Psoas muscle (tissue), 8 donors: ENCODE measurements around the gene ID1. TPM values are rescaled to one million over a fixed set of nuclear protein-coding genes. Genes with fewer than 3 reads are reported as not detected.
"Not testable (repeated sequence)": the region's sequence is repeated elsewhere in the genome, so short reads cannot be mapped to it uniquely, and the experiment has no call there.

Source experiments
- ATAC-seq, 4 donors: fragments of 200-7000 bp; cut with Tn5 transposase; one replicate each; pipeline ENCODE4 v1.9.1; 2020; ENCODE audit warnings: moderate library complexity in 3 of 4, mild to moderate bottlenecking in 2 of 4
- DNase-seq, 2 donors: peaks; one replicate each; pipeline ENCODE4 v3.0.0-alpha.2; 2020
- H3K27ac ChIP-seq: fragments of 200-600 bp; one replicate; pipeline ENCODE4 v1.8.0; 2022
- H3K27me3 ChIP-seq, 3 donors: fragments of 200-600 bp in 1 of 3; one replicate each; pipeline versions ENCODE4 v1.6.1 to v1.8.0; 2013 to 2022; ENCODE audit warnings: low read length in 2 of 3, mild to moderate bottlenecking in 2 of 3, moderate library complexity in 1 of 3; ENCODE audit not compliant: insufficient read depth in 3 of 3
- H3K36me3 ChIP-seq, 2 donors: fragments of 200-600 bp in 1 of 2; one replicate each; pipeline versions ENCODE4 v1.6.1 to v1.8.0; 2013 to 2022; ENCODE audit warnings: low read depth in 1 of 2, mild to moderate bottlenecking in 1 of 2, moderate library complexity in 1 of 2; ENCODE audit not compliant: insufficient read depth in 1 of 2
- H3K4me1 ChIP-seq: fragments of 200-600 bp; one replicate; pipeline ENCODE4 v1.8.0; 2022
- H3K4me3 ChIP-seq: fragments of 200-600 bp; one replicate; pipeline ENCODE4 v1.8.0; 2022; ENCODE audit warnings: mild to moderate bottlenecking
- H3K9me3 ChIP-seq: fragments of 200-600 bp; one replicate; pipeline ENCODE4 v1.8.0; 2022
- CTCF ChIP-seq: fragments of 200-600 bp; IDR thresholded peaks from one replicate; pipeline ENCODE4 v1.8.0; 2022; ENCODE audit warnings: antibody characterized with exemption
- WGBS, 3 donors: extraction: QIAGEN DNeasy Blood & Tissue Kit; methylation state at CpG; one replicate each; pipeline versions ENCODE4 v1.1.6 to v1.1.7; 2013; 5-methylcytosine and 5-hydroxymethylcytosine counted together
- intact Hi-C, 2 donors: fragments of 100-400 bp; cut with DNase I; formaldehyde crosslinking; loops; one replicate each; pipeline versions ENCODE4 v1.11.0 to v1.14.2; 2022
- polyA plus RNA-seq, 3 donors: library from polyadenylated mRNA; stranded (reverse); fragments of 200-250 nt; gene quantifications; one replicate each; pipeline ENCODE4 v1.2.3, GENCODE V29; 2013
- total RNA-seq, 4 donors: library from RNA; stranded (reverse); fragmentation: NEBNext Ultra II Directional in 2 of 4; extraction: Animal tissue kit (Norgen Biotek cat#: 25700) in 2 of 4; gene quantifications; one replicate each; pipeline versions ENCODE4 v1.2.1 to v1.2.4, GENCODE V29; 2021 to 2023
- donor health status: healthy with polysubstance abuse.
- donor health status: DM: no; HTN: no; CAD: no; lungs with moderate emphysema.
- donor health status: Bipolar disorder and iron deficiency.
- donor health status: healthy.
- donor health status: DM: yes; HTN: yes; CAD: no.
- donor health status: DM: no; HTN: no; CAD: no.
- donor health status: DM: no; HTN: no; CAD: no.
- donor health status: DM: yes; HTN: yes; CAD: no.

ID1 gene
- total and polyA plus RNA-seq, 7 donors: 25.1 to 574 (median 80.6) TPM

GRCh38 chr20:31643522-31643921, 38.4 kb downstream of the ID1 start:
- 71 to 86% (median 78%) methylated on average over 4 of the region's 4 CpGs for WGBS, 3 donors
- no peaks in the 10 kb centered on the region for H3K9me3 ChIP-seq
- no peaks in the 10 kb centered on the region for H3K36me3 ChIP-seq
- intact Hi-C loops: no loop called here
- peaks cover 0 to 7% (median 0%) of the 10 kb centered on the region in 3 donors for H3K27me3 ChIP-seq
- no peak overlapping the region for H3K4me3 ChIP-seq
- DNase-seq (no peak), ATAC-seq (no peak)
- no peak for TF ChIP-seq CTCF
- H3K4me1 ChIP-seq: no peaks in the 10 kb centered on the region
- H3K27ac ChIP-seq: no peak overlapping the region

GRCh38 chr20:31644701-31645100, 39.6 kb downstream of the ID1 start:
- no peak for DNase-seq
- TF ChIP-seq CTCF: no peak
- 44 to 59% (median 47%) methylated on average over 8 of the region's 8 CpGs for WGBS, 3 donors
- Histone ChIP-seq H3K9me3 (no peaks in the 10 kb centered on the region), H3K4me3 (no peak overlapping the region), H3K27me3 (peaks cover 0 to 4% (median 0%) of the 10 kb centered on the region in 3 donors), H3K36me3 (no peaks in the 10 kb centered on the region), H3K27ac (no peak overlapping the region), H3K4me1 (no peaks in the 10 kb centered on the region)
- intact Hi-C loops: no loop called here
- ATAC-seq: no peak

GRCh38 chr20:31648104-31648503, 43.0 kb downstream of the ID1 start:
- H3K27ac ChIP-seq, H3K36me3 ChIP-seq, H3K27me3 ChIP-seq, ATAC-seq, intact Hi-C loops, DNase-seq, H3K9me3 ChIP-seq, H3K4me1 ChIP-seq, H3K4me3 ChIP-seq: not testable (repeated sequence)
- WGBS, 3 donors: 53 to 69% (median 54%) methylated on average over 3 of the region's 3 CpGs

GRCh38 chr20:31652917-31653396, 47.9 kb downstream of the ID1 start:
- Histone ChIP-seq H3K27ac (no peak overlapping the region), H3K27me3 (no peaks in the 10 kb centered on the region), H3K9me3 (no peaks in the 10 kb centered on the region), H3K4me3 (no peak overlapping the region), H3K4me1 (peaks cover 4% of the 10 kb centered on the region), H3K36me3 (no peaks in the 10 kb centered on the region)
- WGBS, 3 donors: 12 to 19% (median 14%) methylated on average over 5 of the region's 5 CpGs
- ATAC-seq (peak in 1 of 4 donors; percentile 3), DNase-seq (no peak)
- intact Hi-C loops: no loop called here
- TF ChIP-seq CTCF: no peak

GRCh38 chr20:31653561-31653960, 48.5 kb downstream of the ID1 start:
- no peaks in the 10 kb centered on the region for H3K9me3 ChIP-seq
- TF ChIP-seq CTCF: no peak
- DNase-seq (no peak), ATAC-seq (peak in 1 of 4 donors; percentile 3)
- intact Hi-C loops: no loop called here
- no peak overlapping the region for H3K4me3 ChIP-seq
- 50 to 55% (median 50%) methylated on average over 5 of the region's 5 CpGs for WGBS, 3 donors
- H3K36me3 ChIP-seq: no peaks in the 10 kb centered on the region
- H3K27ac ChIP-seq: no peak overlapping the region
- H3K4me1 ChIP-seq: peaks cover 4% of the 10 kb centered on the region
- H3K27me3 ChIP-seq: no peaks in the 10 kb centered on the region
